ENCODE measurements around the gene CD79B.
A peak's percentile ranks its signal among the peaks of the same experiment; 100 is the strongest.

Gene CD79B

DNA sequence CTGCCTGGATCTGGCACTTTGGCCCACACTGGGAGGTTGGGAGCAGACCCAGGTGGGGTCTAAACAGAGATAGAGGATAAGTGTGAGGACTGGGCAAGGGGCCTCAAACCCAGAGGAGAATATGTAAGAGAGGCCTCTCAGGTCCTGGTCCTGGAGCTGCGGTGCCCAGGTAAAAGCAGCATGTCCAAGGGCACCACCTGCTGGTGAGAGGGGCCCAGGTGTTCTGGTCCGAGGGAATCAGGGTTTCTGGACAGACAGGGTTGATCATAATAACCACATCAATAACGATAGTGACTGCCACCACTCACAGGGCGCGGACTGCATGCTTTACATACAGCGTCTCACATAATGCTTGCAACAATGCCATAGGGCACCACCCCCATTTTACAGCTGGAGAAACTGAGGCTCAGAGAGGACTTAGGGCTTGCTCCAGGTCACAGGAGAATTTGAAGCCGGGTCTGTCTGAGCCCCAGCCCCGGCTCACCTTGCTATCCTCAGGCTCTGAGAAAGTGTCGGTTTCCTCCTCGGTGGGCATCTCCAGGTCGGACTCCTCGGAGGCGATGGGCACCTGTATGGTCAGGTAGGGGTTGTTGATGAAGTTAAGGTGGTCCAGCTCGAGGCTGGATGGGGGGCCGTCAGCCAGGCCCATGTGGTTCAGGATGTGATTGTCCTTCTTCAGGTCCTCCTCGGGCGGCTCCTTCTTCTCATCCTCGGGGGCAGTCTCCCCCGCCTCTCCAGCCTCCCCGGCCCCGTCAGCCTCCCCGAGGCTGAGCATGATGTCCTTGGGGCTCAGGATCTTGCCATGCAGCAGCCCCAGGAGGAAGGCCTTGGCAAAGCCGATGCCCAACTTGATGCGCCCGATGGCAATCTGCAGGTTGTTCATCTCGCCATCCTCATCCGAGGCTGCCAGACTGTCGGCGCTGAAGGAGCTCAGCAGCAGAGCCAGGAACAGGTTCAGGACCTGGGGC, 19.1 kb upstream of the CD79B start:
- DNase-seq: peak; percentile 25

DNA sequence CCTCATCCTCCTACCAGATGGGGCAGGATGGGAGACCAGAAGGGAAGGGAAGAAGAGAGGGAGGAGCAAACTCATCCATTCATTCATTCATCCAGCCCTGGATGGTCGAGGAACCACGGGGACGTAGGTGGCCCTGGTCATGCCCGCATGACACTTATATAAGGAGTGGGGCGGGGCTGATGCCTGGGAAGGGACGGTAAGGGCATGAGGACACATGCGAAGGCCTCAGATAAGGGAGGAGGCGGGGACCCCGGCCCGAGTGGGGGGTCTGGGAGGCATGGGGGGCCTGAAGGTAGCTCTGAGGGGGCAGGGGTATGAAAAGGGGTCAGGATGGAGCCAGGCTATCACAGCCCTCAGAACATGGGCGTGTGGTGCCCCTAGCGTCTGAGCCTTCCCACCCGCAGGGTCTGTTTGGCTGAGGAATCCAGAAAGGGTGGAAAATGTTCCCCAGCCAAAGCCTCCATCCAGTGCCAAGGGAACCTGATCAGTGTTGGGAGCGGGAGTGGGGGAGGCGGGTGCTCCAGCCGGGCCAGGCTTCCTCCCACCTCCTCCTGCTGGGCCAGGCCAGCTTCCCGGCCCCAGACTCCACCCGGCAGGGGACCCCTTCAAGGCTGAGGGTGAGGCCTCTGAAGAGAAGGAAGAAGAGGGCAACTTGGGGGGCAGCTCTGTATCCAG, 17.6 kb upstream of the CD79B start:
- no peak for DNase-seq

GRCh38 chr17:63948521-63948920, 16.4 kb upstream of the CD79B start:
- DNase-seq: no peak

- no peak for DNase-seq
Measured at GRCh38 chr17:63947711-63948330, 15.7 kb upstream of the CD79B start.

- peak; percentile 47 for DNase-seq
Measured at GRCh38 chr17:63946440-63947363, 14.6 kb upstream of the CD79B start.

GRCh38 chr17:63945784-63946439, 13.8 kb upstream of the CD79B start:
- no peak for DNase-seq

DNA sequence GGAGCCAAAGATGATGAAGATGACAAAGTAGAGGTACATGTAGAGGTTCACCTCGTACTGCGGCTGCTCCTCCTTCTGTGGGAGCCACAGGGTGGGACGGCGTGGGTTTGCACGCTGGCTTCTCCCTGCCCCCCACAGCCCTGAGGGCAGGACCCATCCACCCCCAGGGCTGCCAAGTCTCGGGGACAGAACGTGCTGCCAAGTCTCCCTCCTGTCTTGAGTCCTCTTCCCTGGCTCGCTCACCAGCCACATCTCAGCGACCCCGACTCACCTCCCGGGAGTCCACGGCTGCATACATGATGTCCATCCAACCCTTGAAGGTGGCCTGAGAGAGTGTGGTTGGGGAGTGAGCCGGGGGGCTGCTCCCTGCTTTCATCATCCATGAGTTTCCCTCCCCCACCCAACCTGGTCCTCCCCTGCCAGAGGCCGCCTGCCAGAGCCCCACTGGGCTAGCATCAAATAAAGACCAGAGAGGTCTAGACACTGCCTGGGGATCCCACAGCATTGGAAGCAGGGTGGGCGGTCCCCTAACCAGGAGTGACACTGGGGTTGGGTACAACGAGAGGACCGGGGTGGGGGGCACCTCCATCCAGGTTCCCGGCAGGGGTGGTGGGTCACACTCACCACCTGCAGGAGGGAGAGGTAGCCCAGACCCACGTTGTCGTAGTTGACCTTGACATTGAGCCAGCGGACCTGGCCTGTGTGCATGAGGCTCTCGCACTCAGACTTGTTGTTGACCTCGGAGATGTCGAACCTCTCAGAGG, 12.8 kb upstream of the CD79B start:
- DNase-seq: no peak

- DNase-seq: no peak
Measured at GRCh38 chr17:63943745-63944144, 11.6 kb upstream of the CD79B start.

DNA sequence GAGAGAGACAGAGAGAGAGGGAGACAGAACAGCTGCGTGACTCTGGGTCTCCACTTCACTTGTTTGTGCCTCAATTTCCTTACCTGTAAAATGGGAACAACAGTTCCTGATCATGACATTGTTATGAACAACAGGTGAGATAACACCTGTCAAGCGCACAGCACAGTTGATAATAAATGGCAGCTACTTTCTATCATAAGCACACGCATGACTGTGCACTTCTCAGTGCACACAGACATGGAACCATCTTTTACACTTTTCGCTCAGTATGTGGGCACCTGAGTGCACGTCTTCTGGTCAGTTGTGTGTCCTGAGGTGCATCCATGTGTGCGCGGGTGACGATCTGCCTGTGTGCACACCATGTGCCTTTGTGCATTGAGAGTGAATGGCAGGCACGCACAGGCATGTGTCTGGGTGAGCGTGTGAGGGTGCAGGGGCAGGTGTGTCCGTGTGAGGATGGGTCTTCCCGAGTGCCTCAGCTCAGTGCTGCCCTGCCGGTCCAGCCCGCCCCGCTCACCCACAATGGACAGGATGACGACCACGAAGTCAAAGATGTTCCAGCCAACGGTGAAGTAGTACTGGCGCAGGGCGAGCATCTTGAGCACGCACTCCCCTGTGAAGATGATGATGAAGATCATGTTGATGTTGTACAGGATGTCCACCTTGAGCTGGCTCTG, 10.3 kb upstream of the CD79B start:
- DNase-seq: no peak

DNA sequence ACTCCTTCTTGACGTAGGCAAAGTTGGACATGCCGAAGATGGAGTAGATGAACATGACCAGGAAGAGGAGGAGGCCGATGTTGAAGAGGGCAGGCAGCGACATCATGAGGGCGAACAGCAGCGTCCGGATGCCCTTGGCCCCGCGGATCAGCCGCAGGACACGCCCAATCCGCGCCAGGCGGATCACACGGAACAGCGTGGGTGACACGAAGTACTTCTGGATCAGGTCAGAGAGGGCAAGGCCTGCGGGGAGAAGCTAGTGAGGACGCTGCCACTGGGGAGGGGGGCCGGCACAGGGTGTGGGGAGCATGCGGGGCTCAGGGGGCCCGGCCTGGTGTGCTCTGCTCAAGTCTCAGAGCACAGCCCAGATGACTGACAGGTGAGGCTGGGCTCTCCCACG, 9.6 kb upstream of the CD79B start:
- DNase-seq: no peak

DNA sequence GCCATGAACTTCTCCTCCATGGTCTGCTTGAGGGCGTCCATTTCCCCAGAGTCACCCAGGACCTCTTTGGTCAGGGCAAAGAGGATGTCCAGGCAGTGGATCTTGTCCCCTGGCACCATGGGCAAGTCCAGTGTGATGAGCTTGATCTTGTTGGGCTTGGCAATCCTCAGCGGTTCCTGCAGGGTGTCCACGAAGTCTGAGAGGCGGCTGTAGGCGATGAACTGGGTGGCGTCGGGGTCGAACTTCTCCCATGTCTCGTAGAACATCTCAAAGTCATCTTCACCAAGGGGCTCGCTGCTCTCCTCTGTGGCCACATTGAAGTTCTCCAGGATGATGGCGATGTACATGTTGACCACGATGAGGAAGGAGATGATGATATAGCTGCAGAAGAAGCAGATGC, 9.0 kb upstream of the CD79B start:
- DNase-seq: no peak

GRCh38 chr17:63940584-63940983, 8.5 kb upstream of the CD79B start:
- DNase-seq: no peak

GRCh38 chr17:63939884-63940283, 7.8 kb upstream of the CD79B start:
- no peak for DNase-seq

DNA sequence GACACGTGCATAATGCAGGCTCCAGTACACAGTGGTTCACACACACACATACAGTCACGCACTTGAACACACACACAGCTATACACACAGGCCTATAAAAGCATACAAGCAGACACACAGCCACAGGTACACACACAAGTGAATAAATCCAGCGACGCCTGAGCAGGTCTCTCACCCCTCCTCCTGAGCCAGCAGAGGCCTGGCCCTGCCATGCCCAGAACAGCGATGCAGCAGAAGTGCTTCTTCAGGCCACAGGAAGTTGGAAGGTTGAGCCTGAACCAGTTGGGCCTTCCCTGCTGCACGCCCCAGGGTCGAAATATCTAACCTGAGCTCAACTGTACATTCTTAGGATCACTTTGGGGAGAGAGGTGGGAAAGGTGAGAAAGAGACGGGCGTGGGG, 7.3 kb upstream of the CD79B start:
- DNase-seq: no peak

GRCh38 chr17:63937920-63938319, 5.8 kb upstream of the CD79B start:
- DNase-seq: no peak

DNA sequence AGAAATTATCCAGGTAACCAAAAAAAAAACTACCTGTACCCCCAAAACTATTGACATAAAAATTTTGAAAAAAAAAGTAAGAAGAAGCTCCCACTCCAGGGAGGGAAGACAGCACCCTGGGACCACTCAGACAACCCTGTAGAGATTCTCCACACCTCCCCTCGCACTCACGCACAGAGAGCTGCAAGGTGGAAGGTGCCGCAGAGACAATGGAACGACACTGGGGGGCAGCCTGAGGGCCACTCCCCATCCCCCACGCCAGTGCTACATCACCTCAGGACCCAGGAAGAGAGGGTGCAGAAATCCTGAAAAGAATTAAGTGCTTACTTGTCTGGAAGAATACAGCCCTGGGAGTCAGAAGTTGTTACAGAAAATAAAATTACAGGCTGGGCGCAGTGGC, 5.2 kb upstream of the CD79B start:
- DNase-seq: no peak

- no peak for DNase-seq
Measured at GRCh38 chr17:63934183-63935112, 2.3 kb upstream of the CD79B start.

GRCh38 chr17:63933598-63933997, 1.5 kb upstream of the CD79B start:
- no peak for DNase-seq

- DNase-seq: no peak
Measured at GRCh38 chr17:63932721-63933120, 590 bp upstream of the CD79B start.
